GM23248 (cell line): ENCODE measurements around the gene NIPAL4. TPM values are rescaled to one million over a fixed set of nuclear protein-coding genes. Genes with fewer than 3 reads are reported as not detected.

ENCODE experiments used
- DNase-seq: peaks from one replicate; pipeline ENCODE4 v3.0.0-alpha.2; 2015
- H2AFZ ChIP-seq: fragments of 200-600 bp; sonication (generic); 2 replicates; pipeline ENCODE4 v1.6.1; 2016; ENCODE audit warnings: antibody characterized with exemption
- H3F3A ChIP-seq: fragments of 200-600 bp; sonication (generic); 2 replicates; pipeline ENCODE4 v1.6.1; 2016; ENCODE audit warnings: mild to moderate bottlenecking, antibody characterized with exemption, mixed run types; ENCODE audit not compliant: insufficient read depth
- H3K27ac ChIP-seq: fragments of 200-600 bp; sonication (generic); 2 replicates; pipeline ENCODE4 v1.5.1; 2016; ENCODE audit warnings: mild to moderate bottlenecking
- H3K27me3 ChIP-seq: fragments of 200-600 bp; sonication (generic); replicated peaks from 2 replicates; pipeline ENCODE4 v1.6.1; 2016; ENCODE audit warnings: mild to moderate bottlenecking; ENCODE audit not compliant: insufficient read depth
- H3K36me3 ChIP-seq: fragments of 200-600 bp; sonication (generic); 2 replicates; pipeline ENCODE4 v1.6.1; 2016; ENCODE audit warnings: low read depth, mild to moderate bottlenecking
- H3K4me1 ChIP-seq: fragments of 200-600 bp; sonication (generic); 2 replicates; pipeline ENCODE4 v1.6.1; 2016; ENCODE audit warnings: mild to moderate bottlenecking; ENCODE audit not compliant: insufficient read depth
- H3K4me2 ChIP-seq: fragments of 200-600 bp; sonication (generic); one replicate; pipeline ENCODE4 v1.6.1; 2016; ENCODE audit warnings: mild to moderate bottlenecking; ENCODE audit not compliant: unreplicated experiment
- H3K4me3 ChIP-seq: fragments of 200-600 bp; sonication (generic); 2 replicates; pipeline ENCODE4 v1.5.1; 2016; ENCODE audit warnings: mild to moderate bottlenecking
- H3K79me2 ChIP-seq: fragments of 200-600 bp; sonication (generic); 2 replicates; pipeline ENCODE4 v1.6.1; 2016; ENCODE audit warnings: mild to moderate bottlenecking; ENCODE audit not compliant: insufficient read depth
- H3K9ac ChIP-seq: fragments of 200-600 bp; sonication (generic); 2 replicates; pipeline ENCODE4 v1.6.1; 2016; ENCODE audit warnings: mild to moderate bottlenecking
- H3K9me2 ChIP-seq: fragments of 200-600 bp; sonication (generic); 2 replicates; pipeline ENCODE4 v1.6.1; 2016; ENCODE audit warnings: mixed run types, mild to moderate bottlenecking, moderate library complexity; ENCODE audit not compliant: insufficient read depth
- H3K9me3 ChIP-seq: fragments of 200-600 bp; sonication (generic); one replicate; pipeline ENCODE4 v1.6.1; 2017; ENCODE audit warnings: low read depth
- H4K20me1 ChIP-seq: fragments of 200-600 bp; sonication (generic); 2 replicates; pipeline ENCODE4 v1.6.0; 2016; ENCODE audit not compliant: insufficient read depth
- EZH2 ChIP-seq: fragments of 200-600 bp; sonication (generic); IDR thresholded peaks from 2 replicates; pipeline ENCODE4 v1.6.1; 2018; ENCODE audit warnings: antibody characterized with exemption, mild to moderate bottlenecking; ENCODE audit not compliant: insufficient read depth, poor library complexity, severe bottlenecking
- EZH2phosphoT487 ChIP-seq: fragments of 200-600 bp; sonication (generic); IDR thresholded peaks from 2 replicates; pipeline ENCODE4 v1.6.1; 2018; ENCODE audit warnings: antibody characterized with exemption, moderate library complexity, mild to moderate bottlenecking, low read depth; ENCODE audit not compliant: insufficient read depth
- whole genome bisulfite sequencing, 2 experiments: methylation state at CpG; one replicate each; pipeline ENCODE4 v1.1.6; 2015 to 2017; ENCODE audit warnings: low lambda C conversion rate in 2 of 2, low coverage in 1 of 2; ENCODE audit errors: missing lambda C conversion rate in 2 of 2; 5-methylcytosine and 5-hydroxymethylcytosine counted together
- in situ Hi-C: fragments of 300-500 bp; cut with MboI; formaldehyde crosslinking; loops from 2 replicates; pipeline ENCODE4 v1.15.0; 2020
- polyA plus RNA-seq: library from polyadenylated mRNA; unstranded; fragments of >200 nt; fragmentation: Nextera tagmentation; extraction: Ambion mirVana; gene quantifications from 2 replicates; pipeline ENCODE4 v1.2.1, GENCODE V29; 2016
- total RNA-seq: library from RNA; depleted of rRNA; stranded (reverse); fragments of >200 nt; shearing (Covaris generic); gene quantifications from 2 replicates; pipeline ENCODE4 v1.2.3, GENCODE V29; 2014

Gene NIPAL4
- total and polyA plus RNA-seq, 2 experiments from 2014 or later: not detected

DNA sequence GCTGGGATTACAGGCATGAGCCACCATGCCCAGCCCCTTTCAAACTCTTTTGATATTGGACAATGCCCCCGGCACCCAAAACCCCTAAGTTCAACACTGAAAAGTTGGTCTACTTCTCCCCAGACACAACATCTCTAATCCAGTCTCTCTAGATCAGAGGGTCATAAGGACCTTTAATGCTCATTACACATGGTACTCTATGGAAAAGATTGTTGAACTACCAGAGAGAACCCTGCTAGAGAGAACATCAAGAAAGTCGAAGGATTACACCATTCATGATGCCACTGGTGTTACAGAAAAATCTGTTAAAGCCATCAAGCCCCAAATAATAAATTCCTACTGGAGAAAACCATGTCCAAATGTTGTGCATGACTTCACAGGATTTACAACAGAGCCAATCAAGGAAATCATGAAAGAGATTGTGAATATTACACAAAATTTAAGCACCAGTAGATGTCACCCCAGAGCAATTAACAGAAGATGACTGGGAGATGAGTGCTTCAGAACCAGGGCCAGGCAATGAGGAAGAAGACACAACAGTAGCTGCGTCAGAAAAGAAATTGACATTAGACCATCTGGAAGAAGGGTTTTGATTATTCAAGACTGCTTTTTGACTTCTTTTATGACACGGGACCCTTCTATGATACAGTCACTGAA, 28.3 kb upstream of the NIPAL4 start:
- Histone ChIP-seq H3K36me3 (no peaks in the 10 kb centered on the region), H3K27me3 (no peaks in the 10 kb centered on the region), H3K4me3 (no peak overlapping the region), H3K4me2 (no peak overlapping the region), H3K27ac (no peak overlapping the region), H4K20me1 (no peaks in the 10 kb centered on the region), H3K9me3 (no peaks in the 10 kb centered on the region), H3K79me2 (no peaks in the 10 kb centered on the region), H3F3A (no peaks in the 10 kb centered on the region), H3K9me2 (no peaks in the 10 kb centered on the region), H3K4me1 (no peaks in the 10 kb centered on the region), H3K9ac (no peak overlapping the region), H2AFZ (peak overlapping the region; percentile 16; the same call in 1 of the 2 replicates)
- in situ Hi-C loops: no loop called here
- 24 to 26% methylated on average over 4 of the region's 4 CpGs for WGBS, 2 experiments
- peak; percentile 80 for DNase-seq
- TF ChIP-seq EZH2 (no peak), EZH2phosphoT487 (no peak)

DNA sequence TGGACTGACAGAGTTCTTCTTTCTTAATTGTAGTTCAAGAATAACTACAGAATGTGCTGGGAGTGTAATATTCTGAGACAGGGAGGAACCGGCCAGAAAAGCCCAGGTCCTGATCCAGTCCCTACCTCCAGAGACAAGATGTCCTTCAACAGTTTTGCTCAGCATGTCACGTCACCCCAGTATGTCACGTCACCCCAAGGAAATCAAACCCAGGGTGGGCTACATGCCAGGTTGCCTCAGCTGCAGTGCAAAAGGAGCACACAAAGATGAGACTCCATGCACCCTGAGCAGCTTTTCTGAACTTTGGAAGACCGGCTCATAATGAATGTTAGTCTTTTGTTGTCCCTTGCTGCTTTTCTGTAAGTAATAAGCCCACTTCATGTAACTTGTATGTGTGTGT, 25.9 kb upstream of the NIPAL4 start:
- WGBS, 2 experiments: 87 to 94% methylated on average over 4 of the region's 4 CpGs

DNA sequence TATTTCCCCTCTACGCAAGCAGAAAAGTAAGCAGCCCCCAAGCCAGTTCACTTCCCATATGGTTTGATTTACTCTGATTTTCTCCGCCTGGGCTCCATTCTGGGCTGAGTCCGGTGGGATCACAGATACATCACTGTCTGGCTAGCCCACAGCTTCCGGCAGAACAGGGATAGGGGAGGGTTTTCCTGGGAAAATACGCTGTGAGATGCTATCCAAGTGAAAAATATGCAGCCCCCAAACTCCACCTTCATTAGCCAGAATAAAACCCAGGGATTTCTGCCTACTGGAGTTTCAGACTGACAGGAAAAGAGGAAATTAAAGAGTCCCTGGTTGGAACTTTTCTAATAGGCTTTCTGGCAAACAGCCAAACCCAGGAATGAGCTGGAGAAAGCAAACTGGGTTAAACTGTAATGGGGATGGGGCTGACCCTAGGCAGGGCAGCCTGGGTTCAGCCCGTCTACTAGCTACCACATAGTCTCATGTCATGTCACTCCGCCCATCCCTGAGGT, 16.9 kb upstream of the NIPAL4 start:
- no peaks in the 10 kb centered on the region for H3F3A ChIP-seq
- no peaks in the 10 kb centered on the region for H3K36me3 ChIP-seq
- no peaks in the 10 kb centered on the region for H4K20me1 ChIP-seq
- no peaks in the 10 kb centered on the region for H3K4me1 ChIP-seq
- H3K4me2 ChIP-seq: no peak overlapping the region
- no peak for TF ChIP-seq EZH2
- TF ChIP-seq EZH2phosphoT487: no peak
- H3K4me3 ChIP-seq: no peak overlapping the region
- no peaks in the 10 kb centered on the region for H3K9me3 ChIP-seq
- H3K27me3 ChIP-seq: no peaks in the 10 kb centered on the region
- no peaks in the 10 kb centered on the region for H3K79me2 ChIP-seq
- no peak overlapping the region for H2AFZ ChIP-seq
- 43 to 48% methylated on average over 7 of the region's 7 CpGs for WGBS, 2 experiments
- no peak overlapping the region for H3K27ac ChIP-seq
- DNase-seq: no peak
- H3K9ac ChIP-seq: no peak overlapping the region
- in situ Hi-C loops: no loop called here
- no peaks in the 10 kb centered on the region for H3K9me2 ChIP-seq

More for the DNA sequence above, 25.9 kb upstream of the NIPAL4 start:
- Histone ChIP-seq H3K27ac (no peak overlapping the region), H3K9me2 (no peaks in the 10 kb centered on the region), H3K4me1 (no peaks in the 10 kb centered on the region), H3K4me3 (no peak overlapping the region), H3K9me3 (no peaks in the 10 kb centered on the region), H2AFZ (no peak overlapping the region), H3K9ac (no peak overlapping the region), H3K36me3 (no peaks in the 10 kb centered on the region), H3F3A (no peaks in the 10 kb centered on the region), H3K27me3 (no peaks in the 10 kb centered on the region), H4K20me1 (no peaks in the 10 kb centered on the region), H3K79me2 (no peaks in the 10 kb centered on the region), H3K4me2 (no peak overlapping the region)
- in situ Hi-C loops: no loop called here
- no peak for TF ChIP-seq EZH2phosphoT487
- no peak for TF ChIP-seq EZH2
- DNase-seq: no peak

DNA sequence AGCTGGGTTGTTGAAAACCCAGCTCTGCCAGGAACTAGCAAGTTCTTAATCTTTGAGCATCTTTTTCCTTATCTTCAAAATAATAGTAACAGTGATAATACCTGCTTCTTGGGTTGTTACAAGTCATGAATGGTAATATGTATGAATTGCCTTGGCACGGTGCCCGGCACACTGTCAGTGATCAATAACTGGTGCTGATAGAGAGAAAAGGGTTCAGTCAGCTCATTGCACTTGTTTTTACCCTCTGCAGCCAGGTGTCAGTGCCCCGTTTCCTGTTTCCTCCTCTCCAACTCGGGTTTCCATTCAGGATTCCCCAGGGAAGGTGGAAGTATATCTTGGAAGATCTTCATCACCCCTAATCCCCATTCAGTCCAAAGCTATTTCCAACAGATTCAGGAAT, 15.8 kb upstream of the NIPAL4 start:
- H2AFZ ChIP-seq: no peak overlapping the region
- no peak overlapping the region for H3K4me3 ChIP-seq
- no peaks in the 10 kb centered on the region for H3K27me3 ChIP-seq
- H4K20me1 ChIP-seq: no peaks in the 10 kb centered on the region
- no peak overlapping the region for H3K9ac ChIP-seq
- no peak overlapping the region for H3K27ac ChIP-seq
- no peak for DNase-seq
- H3K4me1 ChIP-seq: no peaks in the 10 kb centered on the region
- WGBS, 2 experiments: 45 to 51% methylated on average over 4 of the region's 4 CpGs
- TF ChIP-seq EZH2phosphoT487 (no peak), EZH2 (no peak)
- H3K4me2 ChIP-seq: no peak overlapping the region
- H3K9me3 ChIP-seq: no peaks in the 10 kb centered on the region
- H3F3A ChIP-seq: no peaks in the 10 kb centered on the region
- in situ Hi-C loops: no loop called here
- no peaks in the 10 kb centered on the region for H3K79me2 ChIP-seq
- no peaks in the 10 kb centered on the region for H3K36me3 ChIP-seq
- H3K9me2 ChIP-seq: no peaks in the 10 kb centered on the region
